ENCODE measurements around the gene NPR1.
"Not testable (repeated sequence)": the region's sequence is repeated elsewhere in the genome, so short reads cannot be mapped to it uniquely, and the experiment has no call there.

GRCh38 chr1:153716211-153716610, 37.7 kb downstream of the NPR1 start:
- TF ChIP-seq CTCF (IDR thresholded peaks at IDR 0.05; ENCODE audit: low read depth, low read length); EZH2phosphoT487 (IDR thresholded peaks at IDR 0.05; ENCODE audit: low read depth): not testable (repeated sequence)
